ENCODE data around the gene PAGE2.
"Not testable (repeated sequence)": the region's sequence is repeated elsewhere in the genome, so short reads cannot be mapped to it uniquely, and the experiment has no call there.

The PAGE2 gene

GRCh38 chrX:55088795-55089489 lies at the start of gene PAGE2:
Gene PAGE2 (plus strand): TSS chrX:55089018. CDS start chrX:55090021, 1,003 bp downstream.
- Histone ChIP-seq H3K4me3 (no peak within 1 kb of the TSS), H3K27ac (no peak within 1 kb of the TSS)
- no peak for TF ChIP-seq CTCF (IDR thresholded peaks at IDR 0.05)
- DNase-seq (ENCODE audit: low spot score), result no peak

- Histone ChIP-seq H3K4me3 (no peak overlapping the region), H3K27ac (no peak overlapping the region)
- no peak for TF ChIP-seq CTCF (IDR thresholded peaks at IDR 0.05)
- DNase-seq (ENCODE audit: low spot score), result no peak
Measured at GRCh38 chrX:55039471-55039870, 49.3 kb upstream of the PAGE2 start.

GRCh38 chrX:55041514-55041913 lies 47.3 kb upstream of the PAGE2 start:
- no peak for DNase-seq (ENCODE audit: low spot score)
- Histone ChIP-seq H3K4me3 (no peak overlapping the region), H3K27ac (no peak overlapping the region)
- TF ChIP-seq CTCF (IDR thresholded peaks at IDR 0.05), result no peak

- not testable (repeated sequence) for H3K27ac ChIP-seq; DNase-seq (ENCODE audit: low spot score); H3K4me3 ChIP-seq
Measured at GRCh38 chrX:55050599-55050998, 38.2 kb upstream of the PAGE2 start.

GRCh38 chrX:55056820-55057674 lies 31.8 kb upstream of the PAGE2 start:
- no peak overlapping the region for H3K27ac ChIP-seq
- peak overlapping the region; percentile 46 for H3K4me3 ChIP-seq
- TF ChIP-seq CTCF (IDR thresholded peaks at IDR 0.05), result no peak
- DNase-seq (ENCODE audit: low spot score), result no peak

- TF ChIP-seq CTCF (IDR thresholded peaks at IDR 0.05), result peak; percentile 57
- no peak overlapping the region for H3K27ac ChIP-seq
- no peak for DNase-seq (ENCODE audit: low spot score)
- peak overlapping the region; percentile 46 for H3K4me3 ChIP-seq
Measured at GRCh38 chrX:55057675-55058249, 31.1 kb upstream of the PAGE2 start.

- not testable (repeated sequence) for DNase-seq (ENCODE audit: low spot score); H3K4me3 ChIP-seq; H3K27ac ChIP-seq
Measured at GRCh38 chrX:55067180-55067579, 21.6 kb upstream of the PAGE2 start.

Data from coronary artery (tissue), 2 donors.